Measurements from ENCODE around the gene SLC25A38.
A peak's percentile ranks its signal among the peaks of the same experiment; 100 is the strongest.

SLC25A38 gene

GRCh38 chr3:39378088-39378487, 5.1 kb upstream of the SLC25A38 start:
- Histone ChIP-seq H2AK5ac (ENCODE audit: low read length) (no peak overlapping the region), H3K4me1 (ENCODE audit: control insufficient read depth, low read depth, low read length) (no peaks in the 10 kb centered on the region), H4K8ac (ENCODE audit: low read depth, low read length) (no peak overlapping the region), H3K18ac (ENCODE audit: low read length) (no peak overlapping the region), H3K9ac (ENCODE audit: low read length) (no peak overlapping the region), H3K4me3 (ENCODE audit: low read length) (no peak overlapping the region), H3K79me2 (ENCODE audit: control insufficient read depth, insufficient read depth, low read length) (no peaks in the 10 kb centered on the region), H3K23ac (ENCODE audit: low read length) (no peak overlapping the region), H3K27me3 (ENCODE audit: insufficient read depth, low read length, poor library complexity) (no peaks in the 10 kb centered on the region), H2BK15ac (replicated peaks; ENCODE audit: low read depth) (no peak overlapping the region), H3K27ac (ENCODE audit: low read depth, low read length) (no peak overlapping the region), H3K4me2 (ENCODE audit: low read length) (no peak overlapping the region), H3K56ac (ENCODE audit: low read length) (no peak overlapping the region), H2BK120ac (ENCODE audit: low read depth, low read length) (no peak overlapping the region), H3K4ac (ENCODE audit: low read depth, low read length) (no peak overlapping the region), H3K79me1 (ENCODE audit: low read length) (no peaks in the 10 kb centered on the region), H3K36me3 (ENCODE audit: control insufficient read depth, insufficient read depth, low read length) (no peaks in the 10 kb centered on the region), H2BK5ac (ENCODE audit: low read length) (no peak overlapping the region), H4K5ac (ENCODE audit: low read length) (no peak overlapping the region)
- WGBS (ENCODE audit: extremely low coverage, insufficient coverage, low lambda C conversion rate), result no CpG with 5 or more reads among the region's 4 CpGs
- DNase-seq, result peak; percentile 83

- no peak overlapping the region for H2BK15ac ChIP-seq (replicated peaks; ENCODE audit: low read depth)
- no peak overlapping the region for H3K9ac ChIP-seq (ENCODE audit: low read length)
- H3K36me3 ChIP-seq (ENCODE audit: control insufficient read depth, insufficient read depth, low read length), result no peaks in the 10 kb centered on the region
- H4K5ac ChIP-seq (ENCODE audit: low read length), result no peak overlapping the region
- no CpG with 5 or more reads among the region's 10 CpGs for WGBS (ENCODE audit: extremely low coverage, insufficient coverage, low lambda C conversion rate)
- no peak overlapping the region for H3K4me3 ChIP-seq (ENCODE audit: low read length)
- no peak overlapping the region for H2BK5ac ChIP-seq (ENCODE audit: low read length)
- H3K4ac ChIP-seq (ENCODE audit: low read depth, low read length), result no peak overlapping the region
- H2BK120ac ChIP-seq (ENCODE audit: low read depth, low read length), result no peak overlapping the region
- H3K79me2 ChIP-seq (ENCODE audit: control insufficient read depth, insufficient read depth, low read length), result peaks cover 3% of the 10 kb centered on the region
- H3K79me1 ChIP-seq (ENCODE audit: low read length), result no peaks in the 10 kb centered on the region
- H3K23ac ChIP-seq (ENCODE audit: low read length), result no peak overlapping the region
- H3K27me3 ChIP-seq (ENCODE audit: insufficient read depth, low read length, poor library complexity), result no peaks in the 10 kb centered on the region
- H3K18ac ChIP-seq (ENCODE audit: low read length), result no peak overlapping the region
- H3K4me1 ChIP-seq (ENCODE audit: control insufficient read depth, low read depth, low read length), result no peaks in the 10 kb centered on the region
- no peak overlapping the region for H3K27ac ChIP-seq (ENCODE audit: low read depth, low read length)
- DNase-seq, result no peak
- no peak overlapping the region for H3K56ac ChIP-seq (ENCODE audit: low read length)
- no peak overlapping the region for H3K4me2 ChIP-seq (ENCODE audit: low read length)
- H2AK5ac ChIP-seq (ENCODE audit: low read length), result no peak overlapping the region
- H4K8ac ChIP-seq (ENCODE audit: low read depth, low read length), result no peak overlapping the region
Measured at GRCh38 chr3:39378957-39379777, 4.0 kb upstream of the SLC25A38 start.

DNA sequence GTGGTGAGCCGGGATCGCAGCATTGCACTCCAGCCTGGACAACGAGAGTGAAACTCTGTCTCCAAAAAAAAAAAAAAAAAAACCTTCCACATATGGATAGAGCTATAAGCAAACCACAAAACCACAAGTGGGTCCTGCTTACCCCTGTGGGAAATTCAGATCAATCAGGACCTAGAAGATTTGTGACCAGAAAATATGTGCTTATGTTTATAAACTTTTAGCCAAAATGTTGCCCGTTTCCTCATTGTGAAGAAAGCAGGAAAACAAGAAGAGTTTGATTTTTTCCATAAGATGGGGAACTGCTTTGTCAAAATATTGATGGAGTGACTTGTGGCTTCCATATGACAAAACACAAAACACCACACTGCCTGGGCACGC, 3.4 kb upstream of the SLC25A38 start:
- no peaks in the 10 kb centered on the region for H3K4me1 ChIP-seq (ENCODE audit: control insufficient read depth, low read depth, low read length)
- H2AK5ac ChIP-seq (ENCODE audit: low read length), result no peak overlapping the region
- DNase-seq, result no peak
- H3K27me3 ChIP-seq (ENCODE audit: insufficient read depth, low read length, poor library complexity), result no peaks in the 10 kb centered on the region
- H3K79me2 ChIP-seq (ENCODE audit: control insufficient read depth, insufficient read depth, low read length), result peaks cover 7% of the 10 kb centered on the region
- no peak overlapping the region for H3K56ac ChIP-seq (ENCODE audit: low read length)
- H2BK5ac ChIP-seq (ENCODE audit: low read length), result no peak overlapping the region
- no peak overlapping the region for H3K4me2 ChIP-seq (ENCODE audit: low read length)
- H3K36me3 ChIP-seq (ENCODE audit: control insufficient read depth, insufficient read depth, low read length), result no peaks in the 10 kb centered on the region
- H3K27ac ChIP-seq (ENCODE audit: low read depth, low read length), result no peak overlapping the region
- H4K8ac ChIP-seq (ENCODE audit: low read depth, low read length), result no peak overlapping the region
- no peak overlapping the region for H3K4ac ChIP-seq (ENCODE audit: low read depth, low read length)
- no peak overlapping the region for H2BK120ac ChIP-seq (ENCODE audit: low read depth, low read length)
- H2BK15ac ChIP-seq (replicated peaks; ENCODE audit: low read depth), result no peak overlapping the region
- H3K4me3 ChIP-seq (ENCODE audit: low read length), result no peak overlapping the region
- no peak overlapping the region for H4K5ac ChIP-seq (ENCODE audit: low read length)
- H3K18ac ChIP-seq (ENCODE audit: low read length), result no peak overlapping the region
- no peaks in the 10 kb centered on the region for H3K79me1 ChIP-seq (ENCODE audit: low read length)
- no CpG with 5 or more reads among the region's 5 CpGs for WGBS (ENCODE audit: extremely low coverage, insufficient coverage, low lambda C conversion rate)
- no peak overlapping the region for H3K9ac ChIP-seq (ENCODE audit: low read length)
- H3K23ac ChIP-seq (ENCODE audit: low read length), result no peak overlapping the region

- no peaks in the 10 kb centered on the region for H3K27me3 ChIP-seq (ENCODE audit: insufficient read depth, low read length, poor library complexity)
- H3K36me3 ChIP-seq (ENCODE audit: control insufficient read depth, insufficient read depth, low read length), result no peaks in the 10 kb centered on the region
- no peak overlapping the region for H2BK15ac ChIP-seq (replicated peaks; ENCODE audit: low read depth)
- H3K23ac ChIP-seq (ENCODE audit: low read length), result no peak overlapping the region
- no peak overlapping the region for H3K27ac ChIP-seq (ENCODE audit: low read depth, low read length)
- no peak overlapping the region for H2BK5ac ChIP-seq (ENCODE audit: low read length)
- H3K4me3 ChIP-seq (ENCODE audit: low read length), result no peak overlapping the region
- no peak overlapping the region for H3K9ac ChIP-seq (ENCODE audit: low read length)
- H2AK5ac ChIP-seq (ENCODE audit: low read length), result no peak overlapping the region
- H3K4me1 ChIP-seq (ENCODE audit: control insufficient read depth, low read depth, low read length), result peaks cover 4% of the 10 kb centered on the region
- peaks cover 23% of the 10 kb centered on the region for H3K79me2 ChIP-seq (ENCODE audit: control insufficient read depth, insufficient read depth, low read length)
- no CpG with 5 or more reads among the region's 3 CpGs for WGBS (ENCODE audit: extremely low coverage, insufficient coverage, low lambda C conversion rate)
- no peak overlapping the region for H2BK120ac ChIP-seq (ENCODE audit: low read depth, low read length)
- no peak overlapping the region for H4K5ac ChIP-seq (ENCODE audit: low read length)
- H3K56ac ChIP-seq (ENCODE audit: low read length), result no peak overlapping the region
- H4K8ac ChIP-seq (ENCODE audit: low read depth, low read length), result no peak overlapping the region
- no peak overlapping the region for H3K4ac ChIP-seq (ENCODE audit: low read depth, low read length)
- H3K18ac ChIP-seq (ENCODE audit: low read length), result no peak overlapping the region
- peaks cover 6% of the 10 kb centered on the region for H3K79me1 ChIP-seq (ENCODE audit: low read length)
- no peak overlapping the region for H3K4me2 ChIP-seq (ENCODE audit: low read length)
- DNase-seq, result no peak
Measured at GRCh38 chr3:39381432-39381831, 1.7 kb upstream of the SLC25A38 start.

DNA sequence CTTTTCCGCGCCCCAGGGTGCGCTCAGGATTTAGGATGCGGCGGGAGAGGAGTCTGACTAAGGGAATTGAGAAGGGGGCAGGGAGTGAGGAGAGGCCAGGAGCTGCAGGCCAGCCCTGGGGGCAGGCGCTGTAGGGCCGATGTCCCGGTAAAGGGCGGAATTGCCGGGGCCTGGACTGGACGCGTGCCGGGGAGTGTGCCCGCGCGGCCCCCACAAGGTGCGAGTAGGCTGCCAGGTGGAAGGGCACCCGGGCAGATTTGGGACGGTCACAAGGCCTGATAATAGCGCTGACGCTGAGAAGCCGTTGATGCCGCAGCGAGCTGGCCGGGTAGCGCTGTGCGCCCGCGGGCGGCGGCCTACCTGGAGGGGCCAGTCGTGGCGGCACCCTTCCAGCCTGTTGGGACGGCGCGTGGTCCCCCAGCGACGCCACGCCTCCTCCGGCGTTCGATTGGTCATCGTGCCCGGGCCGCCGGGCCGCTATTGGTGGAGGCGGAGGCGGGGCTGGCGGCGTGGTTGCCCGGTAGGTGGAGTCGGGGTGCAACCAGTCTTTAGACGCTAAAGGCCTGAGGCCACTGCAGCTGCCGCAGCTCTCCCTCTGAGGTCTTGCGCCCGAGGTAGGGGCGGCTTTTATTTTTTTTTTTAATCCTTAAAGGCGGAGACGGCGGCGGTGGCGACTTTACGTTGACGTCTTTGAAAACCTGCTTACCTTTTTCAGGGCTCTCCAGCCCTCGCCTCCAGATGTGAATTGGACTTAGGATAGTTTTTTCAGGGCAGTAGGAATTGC, 903 bp downstream of the SLC25A38 start:
- peak overlapping the region; percentile 98 for H3K9ac ChIP-seq (ENCODE audit: low read length)
- no peak overlapping the region for H2BK15ac ChIP-seq (replicated peaks; ENCODE audit: low read depth)
- no peak overlapping the region for H3K4ac ChIP-seq (ENCODE audit: low read depth, low read length)
- no peak overlapping the region for H2BK120ac ChIP-seq (ENCODE audit: low read depth, low read length)
- no peaks in the 10 kb centered on the region for H3K27me3 ChIP-seq (ENCODE audit: insufficient read depth, low read length, poor library complexity)
- H3K4me2 ChIP-seq (ENCODE audit: low read length), result peak overlapping the region; percentile 75
- peak overlapping the region; percentile 99 for H3K56ac ChIP-seq (ENCODE audit: low read length)
- H4K5ac ChIP-seq (ENCODE audit: low read length), result no peak overlapping the region
- H3K36me3 ChIP-seq (ENCODE audit: control insufficient read depth, insufficient read depth, low read length), result no peaks in the 10 kb centered on the region
- peaks cover 4% of the 10 kb centered on the region for H3K4me1 ChIP-seq (ENCODE audit: control insufficient read depth, low read depth, low read length)
- peaks cover 47% of the 10 kb centered on the region for H3K79me2 ChIP-seq (ENCODE audit: control insufficient read depth, insufficient read depth, low read length)
- H2BK5ac ChIP-seq (ENCODE audit: low read length), result no peak overlapping the region
- H4K8ac ChIP-seq (ENCODE audit: low read depth, low read length), result no peak overlapping the region
- H3K27ac ChIP-seq (ENCODE audit: low read depth, low read length), result peak overlapping the region; percentile 80
- no peak overlapping the region for H3K23ac ChIP-seq (ENCODE audit: low read length)
- H3K18ac ChIP-seq (ENCODE audit: low read length), result peak overlapping the region; percentile 77
- H3K4me3 ChIP-seq (ENCODE audit: low read length), result peak overlapping the region; percentile 95
- peaks cover 28% of the 10 kb centered on the region for H3K79me1 ChIP-seq (ENCODE audit: low read length)
- no CpG with 5 or more reads among the region's 66 CpGs for WGBS (ENCODE audit: extremely low coverage, insufficient coverage, low lambda C conversion rate)
- DNase-seq, result peak; percentile 98
- no peak overlapping the region for H2AK5ac ChIP-seq (ENCODE audit: low read length)

Measured in mesendoderm (in vitro differentiated cells).